Measurements from ENCODE around the gene BCAR1. TPM values are rescaled to one million over a fixed set of nuclear protein-coding genes. Genes with fewer than 3 reads are reported as not detected.
A peak's percentile ranks its signal among the peaks of the same experiment; 100 is the strongest.

Gene BCAR1
- total and polyA plus RNA-seq, 2 of the 13 experiments (the other 11 are each of a cell fraction or from before 2014, with no cell fraction given) = 48.1 to 51.7 TPM

- TF ChIP-seq PATZ1 (CRISPR knock-in tag; IDR thresholded peaks at IDR 0.05) (peak; percentile 49; the same call in 1 of the 2 replicates), ZSCAN25 (CRISPR knock-in tag; IDR thresholded peaks at IDR 0.05) (peak; percentile 74), IRF9 (CRISPR knock-in tag; IDR thresholded peaks at IDR 0.05; ENCODE audit: borderline replicate concordance) (peak; percentile 26; the same call in 1 of the 2 replicates), HHEX (CRISPR knock-in tag; IDR thresholded peaks at IDR 0.05) (no peak), NONO (IDR thresholded peaks at IDR 0.05) (no peak), NONO (CRISPR knock-in tag; conservative IDR thresholded peaks at IDR 0.05) (peak; percentile 28; the same call in 1 of the 2 replicates), ZNF768 (CRISPR knock-in tag; IDR thresholded peaks at IDR 0.05) (peak; percentile 68; the same call in 1 of the 2 replicates), ZNF12 (CRISPR knock-in tag; IDR thresholded peaks at IDR 0.05) (no peak), ZNF326 (CRISPR knock-in tag; IDR thresholded peaks at IDR 0.05; ENCODE audit: borderline replicate concordance) (0 out of 2 replicates have a peak, but pooled peaks have one; percentile 47), AGO2 (optimal IDR thresholded peaks at IDR 0.05; ENCODE audit: low read depth, low read length) (peak; percentile 91), ZBTB44 (CRISPR knock-in tag; IDR thresholded peaks at IDR 0.05) (no peak), HDAC2 (CRISPR knock-in tag; IDR thresholded peaks at IDR 0.05) (0 out of 2 replicates have a peak, but pooled peaks have one; percentile 28), ZNF10 (CRISPR knock-in tag; IDR thresholded peaks at IDR 0.05; ENCODE audit: borderline replicate concordance, low read depth) (no peak), RARA (CRISPR knock-in tag; IDR thresholded peaks at IDR 0.05) (peak; percentile 95), PHF8 (CRISPR knock-in tag; IDR thresholded peaks at IDR 0.05) (0 out of 2 replicates have a peak, but pooled peaks have one; percentile 26), BCL6 (CRISPR knock-in tag; IDR thresholded peaks at IDR 0.05) (peak; percentile 53; the same call in 1 of the 2 replicates), ASH2L (IDR thresholded peaks at IDR 0.05; ENCODE audit: insufficient read length, low read depth, low read length) (peak; percentile 20), SOX13 (IDR thresholded peaks at IDR 0.05) (peak; percentile 81; the same call in 1 of the 2 replicates), SOX13 (CRISPR knock-in tag; conservative IDR thresholded peaks at IDR 0.05 in 1 of 2, IDR thresholded peaks at IDR 0.05 in 1 of 2) (peak in 1 of 2 experiments; percentile 96; a peak in 2 of 4 replicates), POLR2G (IDR thresholded peaks at IDR 0.05; ENCODE audit: low read depth, low read length) (0 out of 2 replicates have a peak, but pooled peaks have one; percentile 23), NCOR1 (IDR thresholded peaks at IDR 0.05; ENCODE audit: borderline replicate concordance, low read length) (peak; percentile 61; the same call in 1 of the 2 replicates), ZNF281 (CRISPR knock-in tag; IDR thresholded peaks at IDR 0.05; ENCODE audit: borderline replicate concordance) (0 out of 2 replicates have a peak, but pooled peaks have one; percentile 10)
These were observed 9.6 kb upstream of the BCAR1 start (continued) for GRCh38 chr16:75260851-75261589.

All from HepG2 (cell line).